HG02943 (cell line): ENCODE data around the gene SHC3.
"Not testable (repeated sequence)": the region's sequence is repeated elsewhere in the genome, so short reads cannot be mapped to it uniquely, and the experiment has no call there.

Experiments
- ATAC-seq: cut with Tn5 transposase; IDR thresholded peaks from one replicate; pipeline ENCODE4 v1.9.1; 2021; ENCODE audit warnings: mild to moderate bottlenecking, low read depth, moderate library complexity; ENCODE audit not compliant: unreplicated experiment

The SHC3 gene

GRCh38 chr9:89177944-89178829 lies at the start of gene SHC3:
SHC3 (minus strand) TSS chr9:89178818; CDS start chr9:89178460, 358 bp downstream.
- ATAC-seq = no peak

- no peak for ATAC-seq
Measured at GRCh38 chr9:89225991-89226471, 47.4 kb upstream of the SHC3 start.

GRCh38 chr9:89225587-89225986 lies 47.0 kb upstream of the SHC3 start:
- ATAC-seq = no peak

GRCh38 chr9:89225036-89225435 lies 46.4 kb upstream of the SHC3 start:
- no peak for ATAC-seq

- ATAC-seq = no peak
Measured at GRCh38 chr9:89224633-89225032, 46.0 kb upstream of the SHC3 start.

GRCh38 chr9:89223396-89223977 lies 44.9 kb upstream of the SHC3 start:
- ATAC-seq = no peak

GRCh38 chr9:89219637-89220036 lies 41.0 kb upstream of the SHC3 start:
- no peak for ATAC-seq

- no peak for ATAC-seq
Measured at GRCh38 chr9:89218040-89218928, 39.7 kb upstream of the SHC3 start.

- no peak for ATAC-seq
Measured at GRCh38 chr9:89215342-89215741, 36.7 kb upstream of the SHC3 start.

GRCh38 chr9:89213396-89213880 lies 34.8 kb upstream of the SHC3 start:
- no peak for ATAC-seq

- ATAC-seq = no peak
Measured at GRCh38 chr9:89212171-89212570, 33.6 kb upstream of the SHC3 start.

GRCh38 chr9:89209311-89209710 lies 30.7 kb upstream of the SHC3 start:
- not testable (repeated sequence) for ATAC-seq

GRCh38 chr9:89207026-89207425 lies 28.4 kb upstream of the SHC3 start:
- ATAC-seq = no peak

- no peak for ATAC-seq
Measured at GRCh38 chr9:89204801-89205200, 26.2 kb upstream of the SHC3 start.

GRCh38 chr9:89195131-89195797 lies 16.6 kb upstream of the SHC3 start:
- no peak for ATAC-seq

- no peak for ATAC-seq
Measured at GRCh38 chr9:89194421-89195130, 16.0 kb upstream of the SHC3 start.

GRCh38 chr9:89191004-89191403 lies 12.4 kb upstream of the SHC3 start:
- no peak for ATAC-seq

- no peak for ATAC-seq
Measured at GRCh38 chr9:89189215-89189614, 10.6 kb upstream of the SHC3 start.

- no peak for ATAC-seq
Measured at GRCh38 chr9:89187950-89188349, 9.3 kb upstream of the SHC3 start.

- no peak for ATAC-seq
Measured at GRCh38 chr9:89187541-89187940, 8.9 kb upstream of the SHC3 start.
